Brain microvascular endothelial cell (primary cell): ENCODE measurements around the gene TOMM40L.

ENCODE experiments used
- DNase-seq: peaks from one replicate; pipeline ENCODE4 v3.0.0-alpha.2; 2020
- H3K27ac ChIP-seq: fragments of 250-450 bp; sonication (Bioruptor Pico); 2 replicates; pipeline ENCODE4 v1.5.1; 2020; ENCODE audit warnings: mild to moderate bottlenecking, moderate library complexity
- H3K27me3 ChIP-seq: fragments of 250-450 bp; sonication (Bioruptor Pico); replicated peaks from 2 replicates; pipeline ENCODE4 v1.5.1; 2020; ENCODE audit warnings: mild to moderate bottlenecking
- H3K36me3 ChIP-seq: fragments of 250-450 bp; sonication (Bioruptor Pico); replicated peaks from 2 replicates; pipeline ENCODE4 v1.5.1; 2020; ENCODE audit warnings: mild to moderate bottlenecking
- H3K4me3 ChIP-seq: 2 replicates; pipeline ENCODE4 v1.5.1; 2011; ENCODE audit warnings: low read depth, mild to moderate bottlenecking, control low read depth, low read length, moderate library complexity
- in situ Hi-C: cut with HindIII; loops from 2 replicates; pipeline ENCODE4 v1.10.0; 2017; ENCODE audit warnings: low sequenced_read_pairs, low pct_ligation_motif_present
- TF ChIP-seq, protein P1 (sequence below): IDR thresholded peaks from 2 replicates; pipeline ENCODE4 v1.5.1; 2011; ENCODE audit warnings: low read depth, mild to moderate bottlenecking, moderate library complexity, low read length, control low read depth, inconsistent platforms; ENCODE audit errors: missing control alignments

TOMM40L gene

DNA sequence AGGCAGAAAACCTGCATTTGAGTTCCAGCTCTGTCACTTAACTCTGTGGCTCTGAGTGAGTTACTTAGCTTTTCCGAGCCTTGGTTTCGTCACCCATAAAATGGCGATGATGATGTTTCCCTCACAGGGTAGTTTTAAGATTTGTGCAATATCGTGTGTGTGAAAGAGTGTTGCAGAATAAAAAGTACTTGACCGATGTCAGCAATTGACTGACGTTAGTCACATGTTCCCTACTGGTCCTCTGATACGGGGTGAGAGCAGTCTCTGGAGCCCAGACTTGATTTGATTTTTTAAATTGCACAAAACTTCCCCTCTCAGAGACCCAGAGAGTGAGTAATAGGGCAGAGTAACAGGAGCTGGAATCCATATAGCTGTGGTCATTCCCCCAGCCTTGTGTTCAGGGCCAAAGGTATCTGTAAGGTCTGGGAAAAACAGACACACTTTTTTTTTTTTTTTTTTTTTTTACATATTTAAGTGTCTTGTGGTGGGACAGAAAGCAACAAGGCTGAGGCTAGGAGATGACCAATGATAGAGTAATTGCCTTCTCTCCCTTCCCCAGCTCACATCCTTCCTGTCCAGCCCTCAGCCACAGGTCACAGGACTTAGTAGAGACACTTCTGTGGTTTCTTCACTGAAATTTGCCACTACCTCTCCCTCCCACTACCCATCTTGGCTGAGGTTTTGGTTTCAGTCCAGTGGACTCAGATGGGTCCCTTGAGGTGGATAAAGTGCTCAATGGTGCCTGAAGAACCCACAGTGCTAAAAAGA is 8.7 kb upstream of the TOMM40L start:
- H3K36me3 ChIP-seq: peaks cover 33% of the 10 kb centered on the region
- TF ChIP-seq, protein P1, sequence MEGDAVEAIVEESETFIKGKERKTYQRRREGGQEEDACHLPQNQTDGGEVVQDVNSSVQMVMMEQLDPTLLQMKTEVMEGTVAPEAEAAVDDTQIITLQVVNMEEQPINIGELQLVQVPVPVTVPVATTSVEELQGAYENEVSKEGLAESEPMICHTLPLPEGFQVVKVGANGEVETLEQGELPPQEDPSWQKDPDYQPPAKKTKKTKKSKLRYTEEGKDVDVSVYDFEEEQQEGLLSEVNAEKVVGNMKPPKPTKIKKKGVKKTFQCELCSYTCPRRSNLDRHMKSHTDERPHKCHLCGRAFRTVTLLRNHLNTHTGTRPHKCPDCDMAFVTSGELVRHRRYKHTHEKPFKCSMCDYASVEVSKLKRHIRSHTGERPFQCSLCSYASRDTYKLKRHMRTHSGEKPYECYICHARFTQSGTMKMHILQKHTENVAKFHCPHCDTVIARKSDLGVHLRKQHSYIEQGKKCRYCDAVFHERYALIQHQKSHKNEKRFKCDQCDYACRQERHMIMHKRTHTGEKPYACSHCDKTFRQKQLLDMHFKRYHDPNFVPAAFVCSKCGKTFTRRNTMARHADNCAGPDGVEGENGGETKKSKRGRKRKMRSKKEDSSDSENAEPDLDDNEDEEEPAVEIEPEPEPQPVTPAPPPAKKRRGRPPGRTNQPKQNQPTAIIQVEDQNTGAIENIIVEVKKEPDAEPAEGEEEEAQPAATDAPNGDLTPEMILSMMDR: no peak
- H3K27ac ChIP-seq: peak overlapping the region; percentile 86
- H3K27me3 ChIP-seq: no peaks in the 10 kb centered on the region
- DNase-seq: peak; percentile 85
- in situ Hi-C loops: loop anchor here (25.0 kb wide), 1 partner anchor 170 kb away; no protein-coding TSS in a partner anchor
- H3K4me3 ChIP-seq: peak overlapping the region; percentile 1

DNA sequence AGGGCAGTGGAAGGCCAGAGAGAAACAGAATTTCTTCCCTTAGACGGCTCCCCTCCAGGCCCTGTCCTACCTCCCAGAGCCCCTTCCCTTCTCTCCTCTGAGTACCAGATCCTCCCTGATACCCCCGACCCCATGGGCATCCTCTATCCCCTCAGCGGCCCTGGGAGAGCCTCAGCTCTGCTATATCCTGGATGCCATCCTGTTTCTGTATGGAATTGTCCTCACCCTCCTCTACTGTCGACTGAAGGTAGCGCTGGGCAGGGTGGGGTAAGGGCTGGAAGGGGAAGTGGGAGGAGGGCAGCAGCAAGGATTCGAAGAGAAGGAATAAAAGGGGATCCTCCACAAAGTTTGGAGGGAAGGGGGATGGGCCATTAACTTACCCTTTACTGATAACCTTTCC is 8.0 kb upstream of the TOMM40L start:
- no peak for DNase-seq
- in situ Hi-C loops: loop anchor here (25.0 kb wide), 1 partner anchor 169 kb away; no protein-coding TSS in a partner anchor
- TF ChIP-seq, protein P1: no peak
- no peak overlapping the region for H3K4me3 ChIP-seq
- peaks cover 26% of the 10 kb centered on the region for H3K36me3 ChIP-seq
- H3K27me3 ChIP-seq: no peaks in the 10 kb centered on the region
- peak overlapping the region; percentile 86 for H3K27ac ChIP-seq

DNA sequence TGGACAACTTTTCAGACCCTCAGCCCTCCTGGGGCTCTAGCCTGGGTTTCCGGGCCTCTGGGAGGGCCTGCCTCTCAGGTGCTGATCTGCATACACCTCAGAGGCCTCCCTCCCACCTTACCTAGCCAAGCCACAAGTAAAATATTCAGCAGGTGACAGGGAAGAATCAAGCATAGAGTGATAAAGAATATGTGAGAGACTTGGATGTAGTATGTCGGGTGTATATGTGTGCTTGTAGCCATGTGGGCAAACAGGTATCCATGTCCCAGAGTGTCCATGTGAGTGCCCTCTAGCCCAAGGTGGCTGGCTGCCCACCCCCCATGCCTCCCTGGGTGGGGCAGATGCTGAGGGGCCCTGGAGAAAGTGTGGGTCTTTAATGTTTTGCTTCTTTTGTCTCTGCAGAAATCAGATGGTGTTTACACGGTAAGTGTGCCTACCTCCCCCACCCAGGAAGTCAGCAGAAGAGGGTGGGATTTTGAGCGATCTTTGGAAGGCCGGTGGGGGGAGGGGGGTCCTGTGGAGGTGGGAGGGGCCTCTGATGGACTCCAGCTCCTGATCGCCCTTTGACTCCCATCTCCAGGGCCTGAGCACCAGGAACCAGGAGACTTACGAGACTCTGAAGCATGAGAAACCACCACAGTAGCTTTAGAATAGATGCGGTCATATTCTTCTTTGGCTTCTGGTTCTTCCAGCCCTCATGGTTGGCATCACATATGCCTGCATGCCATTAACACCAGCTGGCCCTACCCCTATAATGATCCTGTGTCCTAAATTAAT is 7.4 kb upstream of the TOMM40L start:
- peaks cover 19% of the 10 kb centered on the region for H3K36me3 ChIP-seq
- H3K4me3 ChIP-seq: no peak overlapping the region
- no peaks in the 10 kb centered on the region for H3K27me3 ChIP-seq
- in situ Hi-C loops: loop anchor here (25.0 kb wide), 1 partner anchor 169 kb away; no protein-coding TSS in a partner anchor
- H3K27ac ChIP-seq: no peak overlapping the region
- no peak for DNase-seq
- TF ChIP-seq, protein P1: no peak

GRCh38 chr1:161219078-161219892 is 6.6 kb upstream of the TOMM40L start:
- DNase-seq: no peak
- no peak overlapping the region for H3K27ac ChIP-seq
- in situ Hi-C loops: loop anchor here (25.0 kb wide), 1 partner anchor 168 kb away; no protein-coding TSS in a partner anchor
- no peak overlapping the region for H3K4me3 ChIP-seq
- TF ChIP-seq, protein P1: no peak
- peaks cover 11% of the 10 kb centered on the region for H3K36me3 ChIP-seq
- no peaks in the 10 kb centered on the region for H3K27me3 ChIP-seq

DNA sequence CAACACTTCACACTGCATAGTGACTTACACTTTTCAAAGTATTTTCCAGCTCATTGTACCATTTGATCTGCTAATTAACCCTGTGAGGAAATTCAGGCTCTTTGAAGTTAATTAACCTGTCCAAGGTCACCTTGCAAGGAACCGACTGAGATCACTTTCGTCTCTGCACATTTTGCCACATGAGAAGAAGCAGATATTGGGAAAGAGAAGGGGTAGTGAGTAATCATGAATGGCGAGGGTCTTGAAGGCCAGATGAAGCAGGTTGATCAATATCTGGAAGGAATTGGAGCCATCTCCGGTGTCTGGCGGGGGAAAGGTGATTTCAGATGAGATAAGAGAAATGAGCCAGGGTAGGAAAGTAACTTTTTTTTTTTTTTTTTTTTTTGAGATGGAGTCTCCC is 5.9 kb upstream of the TOMM40L start:
- Histone ChIP-seq H3K27me3 (no peaks in the 10 kb centered on the region), H3K36me3 (peaks cover 5% of the 10 kb centered on the region), H3K4me3 (no peak overlapping the region), H3K27ac (no peak overlapping the region)
- no peak for DNase-seq
- in situ Hi-C loops: loop anchor here (25.0 kb wide), 1 partner anchor 167 kb away; no protein-coding TSS in a partner anchor
- TF ChIP-seq, protein P1: no peak
